Activated T-cell treated with anti-CD3 and anti-CD28 coated beads, Interleukin-2, amount 50 U/mL, for 24 hours (primary cell): ENCODE data around the gene HLA-DOB.
"Not testable (repeated sequence)": the region's sequence is repeated elsewhere in the genome, so short reads cannot be mapped to it uniquely, and the experiment has no call there.

Experiments
- DNase-seq: peaks from one replicate; pipeline ENCODE4 v3.0.0-alpha.2; 2020
- H3K27ac Mint-ChIP-seq: 2 replicates; pipeline ENCODE4 v1.8.0; 2020; ENCODE audit warnings: mild to moderate bottlenecking, mixed read lengths
- H3K27me3 Mint-ChIP-seq: 2 replicates; pipeline ENCODE4 v1.8.0; 2020; ENCODE audit warnings: mixed read lengths
- H3K36me3 Mint-ChIP-seq: 2 replicates; pipeline ENCODE4 v1.8.0; 2020; ENCODE audit warnings: low read depth, mixed read lengths
- H3K4me1 Mint-ChIP-seq: 2 replicates; pipeline ENCODE4 v1.8.0; 2020; ENCODE audit warnings: low read depth, mixed read lengths
- H3K4me3 Mint-ChIP-seq: 2 replicates; pipeline ENCODE4 v1.8.0; 2020; ENCODE audit warnings: mild to moderate bottlenecking, moderate library complexity, mixed read lengths
- H3K9me3 Mint-ChIP-seq: 2 replicates; pipeline ENCODE4 v1.8.0; 2020; ENCODE audit warnings: mixed read lengths

The HLA-DOB gene

DNA sequence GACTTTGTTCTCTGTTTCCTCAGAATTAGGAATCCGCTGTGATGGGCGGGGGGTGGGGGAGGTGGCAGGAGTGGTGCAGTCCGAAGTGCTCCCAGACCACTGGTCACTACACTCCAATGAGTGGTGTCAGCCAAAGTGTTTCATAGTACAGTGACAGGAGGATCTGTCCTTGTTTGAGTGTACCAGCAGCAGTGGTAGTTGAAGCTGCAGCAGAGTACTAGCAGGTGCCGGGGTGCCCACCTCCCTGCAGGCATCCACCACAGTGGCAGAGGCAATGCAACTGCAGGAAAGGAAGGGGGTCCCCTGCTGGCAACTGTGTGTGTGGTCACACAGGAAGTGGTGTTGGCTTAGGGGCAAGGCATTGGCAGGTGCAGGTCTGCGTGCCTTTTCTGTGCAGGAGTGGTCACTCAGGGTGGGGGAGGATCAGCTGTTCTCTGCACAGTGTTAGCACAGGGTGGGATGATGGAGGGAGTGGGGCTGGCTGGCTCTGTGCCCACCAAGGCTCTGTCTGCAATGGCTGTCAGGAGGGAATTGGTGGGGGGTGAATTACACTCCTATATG is 9.7 kb downstream of the HLA-DOB start:
- no peak overlapping the region for H3K4me3 Mint-ChIP-seq
- no peak overlapping the region for H3K27ac Mint-ChIP-seq
- H3K27me3 Mint-ChIP-seq: peaks cover 57% of the 10 kb centered on the region
- DNase-seq: no peak
- no peaks in the 10 kb centered on the region for H3K9me3 Mint-ChIP-seq
- no peaks in the 10 kb centered on the region for H3K36me3 Mint-ChIP-seq
- H3K4me1 Mint-ChIP-seq: peaks cover 9% of the 10 kb centered on the region

DNA sequence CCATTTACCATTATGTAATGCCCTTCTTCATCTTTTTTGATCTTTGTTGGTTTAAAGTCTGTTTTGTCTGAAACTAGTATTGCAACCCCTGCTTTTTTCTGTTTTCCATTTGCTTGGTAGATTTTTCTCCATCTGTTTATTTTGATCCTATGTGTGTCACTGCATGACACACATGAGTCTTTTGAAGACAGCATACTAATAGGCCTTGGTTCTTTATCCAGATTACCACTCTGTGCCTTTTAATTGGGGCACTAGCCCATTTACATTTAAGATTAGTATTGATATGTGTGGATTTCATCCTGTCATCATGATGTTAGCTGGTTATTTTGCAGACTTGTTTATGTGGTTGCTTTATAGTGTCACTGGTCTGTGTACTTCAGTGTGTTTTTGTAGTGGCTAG is 11.4 kb downstream of the HLA-DOB start:
- H3K27ac Mint-ChIP-seq, DNase-seq, H3K36me3 Mint-ChIP-seq, H3K4me3 Mint-ChIP-seq, H3K4me1 Mint-ChIP-seq, H3K9me3 Mint-ChIP-seq: not testable (repeated sequence)
- peaks cover 65% of the 10 kb centered on the region for H3K27me3 Mint-ChIP-seq

DNA sequence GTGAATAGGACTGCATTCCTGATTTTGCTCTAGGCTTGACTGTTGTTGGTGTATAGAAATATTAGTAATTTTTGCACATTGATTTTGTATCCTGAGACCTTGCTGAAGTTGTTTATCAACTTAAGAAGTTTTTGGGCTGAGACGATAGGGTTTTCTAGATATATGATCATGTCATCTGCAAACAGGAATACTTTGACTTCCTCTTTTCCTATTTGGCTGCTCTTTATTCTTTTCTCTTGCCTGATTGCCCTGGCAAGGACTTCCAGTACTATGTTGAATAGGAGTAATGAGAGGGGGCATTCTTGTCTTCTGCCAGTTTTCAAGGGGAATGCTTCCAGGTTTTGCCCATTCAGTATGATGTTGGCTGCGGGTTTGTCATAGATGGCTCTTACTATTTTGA is 13.4 kb downstream of the HLA-DOB start:
- Mint-ChIP-seq H3K4me3 (no peak overlapping the region), H3K4me1 (peaks cover 9% of the 10 kb centered on the region), H3K36me3 (no peaks in the 10 kb centered on the region), H3K27ac (no peak overlapping the region), H3K9me3 (no peaks in the 10 kb centered on the region), H3K27me3 (peaks cover 73% of the 10 kb centered on the region)
- DNase-seq: no peak

DNA sequence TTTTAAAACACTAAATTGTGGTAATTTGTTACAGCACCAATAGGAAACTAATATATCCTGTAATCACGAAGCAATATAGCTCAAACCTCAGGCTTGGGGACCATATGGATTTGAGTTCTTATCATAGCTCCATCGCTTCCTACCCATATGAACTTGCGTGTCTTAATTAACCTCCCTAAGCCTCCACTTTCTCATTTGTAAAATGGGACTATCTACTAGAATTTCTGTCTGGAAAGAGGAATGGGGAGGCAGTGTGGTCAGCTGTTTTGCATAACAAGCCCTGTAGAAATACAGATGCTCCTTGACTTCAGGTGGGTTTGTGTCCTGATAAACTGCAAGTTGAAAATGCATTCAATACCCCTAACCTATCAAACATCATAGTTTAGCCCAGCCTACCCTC is 17.1 kb downstream of the HLA-DOB start:
- Mint-ChIP-seq H3K9me3 (no peaks in the 10 kb centered on the region), H3K4me3 (no peak overlapping the region), H3K4me1 (peaks cover 11% of the 10 kb centered on the region), H3K27me3 (peaks cover 70% of the 10 kb centered on the region), H3K27ac (no peak overlapping the region), H3K36me3 (no peaks in the 10 kb centered on the region)
- DNase-seq: no peak

- H3K27me3 Mint-ChIP-seq: peaks cover 66% of the 10 kb centered on the region
- DNase-seq: no peak
- no peak overlapping the region for H3K27ac Mint-ChIP-seq
- no peak overlapping the region for H3K4me3 Mint-ChIP-seq
- H3K9me3 Mint-ChIP-seq: no peaks in the 10 kb centered on the region
- H3K36me3 Mint-ChIP-seq: no peaks in the 10 kb centered on the region
- H3K4me1 Mint-ChIP-seq: peaks cover 17% of the 10 kb centered on the region
Observed at GRCh38 chr6:32799168-32799567, 17.6 kb downstream of the HLA-DOB start.

GRCh38 chr6:32796848-32797776 is 19.7 kb downstream of the HLA-DOB start:
- DNase-seq: peak; percentile 89
- Mint-ChIP-seq H3K9me3 (no peaks in the 10 kb centered on the region), H3K4me3 (peak overlapping the region; percentile 57), H3K27ac (no peak overlapping the region), H3K27me3 (peaks cover 57% of the 10 kb centered on the region), H3K36me3 (no peaks in the 10 kb centered on the region), H3K4me1 (peaks cover 23% of the 10 kb centered on the region)

- Mint-ChIP-seq H3K4me3 (no peak overlapping the region), H3K4me1 (peaks cover 23% of the 10 kb centered on the region), H3K27me3 (peaks cover 57% of the 10 kb centered on the region), H3K36me3 (no peaks in the 10 kb centered on the region), H3K27ac (no peak overlapping the region), H3K9me3 (no peaks in the 10 kb centered on the region)
- no peak for DNase-seq
Observed at GRCh38 chr6:32794510-32794909, 22.3 kb downstream of the HLA-DOB start.

DNA sequence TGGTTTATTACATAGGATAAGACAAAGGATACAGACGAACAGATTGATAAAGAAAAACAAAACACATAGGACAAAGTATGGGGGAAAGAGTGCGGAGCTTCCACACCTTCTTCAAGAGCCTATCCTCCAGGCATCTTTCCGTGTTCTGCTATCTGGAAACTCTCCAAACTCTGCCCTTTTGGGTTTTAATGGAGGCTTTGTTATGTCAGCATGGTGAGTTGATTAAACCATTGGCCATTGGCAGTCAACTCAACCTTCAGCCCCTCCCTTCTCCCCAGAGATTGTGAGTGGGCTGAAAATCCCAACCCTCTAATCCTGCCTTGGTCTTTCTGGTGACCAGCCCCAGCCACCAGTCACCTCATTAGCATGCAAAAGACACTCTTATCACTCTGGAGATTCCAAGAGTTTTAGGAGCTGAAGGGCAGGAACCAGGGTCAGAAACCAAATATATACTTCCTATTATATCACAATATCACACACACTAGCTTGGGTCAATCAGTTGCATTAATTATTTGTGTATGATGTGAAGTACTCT is 23.8 kb downstream of the HLA-DOB start:
- no peak for DNase-seq
- peaks cover 56% of the 10 kb centered on the region for H3K27me3 Mint-ChIP-seq
- H3K4me3 Mint-ChIP-seq: no peak overlapping the region
- H3K36me3 Mint-ChIP-seq: no peaks in the 10 kb centered on the region
- peaks cover 23% of the 10 kb centered on the region for H3K4me1 Mint-ChIP-seq
- H3K9me3 Mint-ChIP-seq: no peaks in the 10 kb centered on the region
- H3K27ac Mint-ChIP-seq: no peak overlapping the region

- Mint-ChIP-seq H3K36me3 (no peaks in the 10 kb centered on the region), H3K27me3 (peaks cover 59% of the 10 kb centered on the region), H3K27ac (no peak overlapping the region), H3K4me1 (peaks cover 15% of the 10 kb centered on the region), H3K9me3 (no peaks in the 10 kb centered on the region), H3K4me3 (no peak overlapping the region)
- DNase-seq: no peak
Observed at GRCh38 chr6:32790306-32790705, 26.5 kb downstream of the HLA-DOB start.

GRCh38 chr6:32785781-32786533 is 30.8 kb downstream of the HLA-DOB start:
- Mint-ChIP-seq H3K27me3 (peaks cover 37% of the 10 kb centered on the region), H3K4me1 (no peaks in the 10 kb centered on the region), H3K27ac (no peak overlapping the region), H3K9me3 (no peaks in the 10 kb centered on the region), H3K36me3 (no peaks in the 10 kb centered on the region), H3K4me3 (no peak overlapping the region)
- DNase-seq: no peak

GRCh38 chr6:32782923-32783322 is 33.9 kb downstream of the HLA-DOB start:
- H3K4me1 Mint-ChIP-seq, H3K9me3 Mint-ChIP-seq, DNase-seq, H3K27ac Mint-ChIP-seq, H3K4me3 Mint-ChIP-seq, H3K36me3 Mint-ChIP-seq: not testable (repeated sequence)
- peaks cover 26% of the 10 kb centered on the region for H3K27me3 Mint-ChIP-seq

DNA sequence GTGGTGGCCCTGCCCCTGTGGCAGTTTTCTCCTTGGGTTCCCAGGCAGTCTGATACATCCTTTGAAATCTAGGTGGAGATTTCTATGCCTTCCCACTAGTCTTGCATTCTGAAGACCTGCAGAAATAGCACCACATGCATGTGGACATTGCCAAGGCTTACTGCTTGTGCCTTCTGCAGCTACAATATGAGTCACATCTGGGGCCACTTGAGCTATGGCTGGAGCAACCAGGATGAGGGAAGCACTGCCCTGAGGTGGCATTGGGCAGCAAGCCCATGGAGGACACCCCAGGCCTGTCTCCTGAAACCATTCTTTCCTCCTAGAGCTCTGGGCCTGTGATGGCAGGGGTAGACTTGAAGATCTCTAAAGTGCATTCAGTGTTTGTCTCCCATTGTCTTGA is 37.8 kb downstream of the HLA-DOB start:
- H3K36me3 Mint-ChIP-seq: no peaks in the 10 kb centered on the region

GRCh38 chr6:32775071-32775470 is 41.7 kb downstream of the HLA-DOB start:
- H3K4me1 Mint-ChIP-seq: no peaks in the 10 kb centered on the region
- H3K36me3 Mint-ChIP-seq: no peaks in the 10 kb centered on the region
- no peak overlapping the region for H3K4me3 Mint-ChIP-seq
- peaks cover 24% of the 10 kb centered on the region for H3K27me3 Mint-ChIP-seq
- no peak for DNase-seq
- no peak overlapping the region for H3K27ac Mint-ChIP-seq
- H3K9me3 Mint-ChIP-seq: no peaks in the 10 kb centered on the region

More for the DNA sequence above, 37.8 kb downstream of the HLA-DOB start:
- Mint-ChIP-seq H3K27ac (no peak overlapping the region), H3K27me3 (peaks cover 11% of the 10 kb centered on the region), H3K9me3 (no peaks in the 10 kb centered on the region), H3K4me3 (no peak overlapping the region), H3K4me1 (no peaks in the 10 kb centered on the region)
- no peak for DNase-seq

DNA sequence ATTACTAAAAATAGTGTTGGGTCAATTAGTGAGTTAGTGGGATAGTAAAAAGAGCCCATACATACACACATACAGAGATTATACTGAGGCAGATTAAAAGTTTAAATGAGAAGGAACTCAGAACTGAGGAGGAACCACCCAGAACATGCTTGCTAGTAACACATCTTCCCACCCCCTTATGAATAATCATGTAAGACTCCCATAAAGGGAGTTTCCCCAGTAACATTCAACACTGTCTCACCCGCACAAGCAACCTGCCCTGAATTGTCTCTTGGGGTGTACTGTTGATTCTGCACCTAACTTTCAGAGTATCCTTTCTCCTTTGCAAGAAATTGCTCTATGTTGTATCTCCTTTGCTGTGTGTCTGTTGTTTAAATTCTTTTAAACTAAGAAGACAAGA is 42.4 kb downstream of the HLA-DOB start:
- Mint-ChIP-seq H3K27ac (no peak overlapping the region), H3K4me1 (no peaks in the 10 kb centered on the region), H3K36me3 (no peaks in the 10 kb centered on the region), H3K9me3 (no peaks in the 10 kb centered on the region), H3K27me3 (peaks cover 29% of the 10 kb centered on the region), H3K4me3 (no peak overlapping the region)
- no peak for DNase-seq
